Transverse colon (tissue), 4 donors: Measurements from ENCODE around the gene STT3A. TPM values are rescaled to one million over a fixed set of nuclear protein-coding genes. Genes with fewer than 3 reads are reported as not detected.
"Not testable (repeated sequence)": the region's sequence is repeated elsewhere in the genome, so short reads cannot be mapped to it uniquely, and the experiment has no call there.

Source experiments
- DNase-seq: peaks from one replicate; pipeline ENCODE4 v3.0.0-alpha.2; 2019
- H3K27ac ChIP-seq, 4 donors: fragments of 200-600 bp; sonication (generic); 2 replicates each; pipeline ENCODE4 v1.5.1; 2016 to 2018; ENCODE audit warnings: inconsistent platforms in 4 of 4
- H3K27me3 ChIP-seq: fragments of 200-600 bp; sonication (generic); 2 replicates; pipeline ENCODE4 v1.5.1; 2017; ENCODE audit warnings: inconsistent platforms
- H3K36me3 ChIP-seq, 4 donors: fragments of 200-600 bp; sonication (generic); 2 replicates each; pipeline ENCODE4 v1.5.1; 2017 to 2019; ENCODE audit warnings: inconsistent platforms in 4 of 4
- H3K4me1 ChIP-seq, 4 donors: fragments of 200-600 bp; sonication (generic); 2 replicates each; pipeline ENCODE4 v1.5.1; 2017 to 2020; ENCODE audit warnings: inconsistent platforms in 4 of 4
- H3K4me3 ChIP-seq, 4 donors: fragments of 200-600 bp; sonication (generic); 1 replicate in 1 of 4; 2 replicates in 3 of 4; pipeline versions ENCODE4 v1.5.1 to v1.6.1; 2017 to 2019; ENCODE audit warnings: inconsistent platforms in 4 of 4
- H3K9me3 ChIP-seq, 2 donors: fragments of 200-600 bp; sonication (generic); 2 replicates each; pipeline ENCODE4 v1.5.1; 2017 to 2019; ENCODE audit warnings: inconsistent platforms in 2 of 2
- EP300 ChIP-seq: sonication (generic); formaldehyde crosslinking; IDR thresholded peaks from one replicate; pipeline ENCODE4 v1.6.1; 2017; ENCODE audit warnings: antibody characterized with exemption, low read depth
- POLR2A ChIP-seq: fragments of 450-650 bp; IDR thresholded peaks from one replicate; pipeline ENCODE4 v1.6.1; 2016; ENCODE audit warnings: antibody characterized with exemption, mild to moderate bottlenecking, moderate library complexity
- POLR2AphosphoS5 ChIP-seq, 3 donors: sonication (generic); formaldehyde crosslinking; IDR thresholded peaks; one replicate each; pipeline ENCODE4 v1.6.1; 2016; ENCODE audit warnings: antibody characterized with exemption in 3 of 3
- WGBS, 2 donors: methylation state at CpG; one replicate each; pipeline ENCODE4 v1.1.5; 2018; ENCODE audit warnings: low coverage in 1 of 2; 5-methylcytosine and 5-hydroxymethylcytosine counted together
- in situ Hi-C, 4 donors: fragments of 200-750 bp; cut with MboI; loops; one replicate each; pipeline versions ENCODE4 v1.15.0 to v1.15.1; 2017; ENCODE audit warnings: low sequenced_read_pairs in 3 of 4, low pct_ligation_motif_present in 1 of 4, low pct_unique_long_range_greater_than_20kb in 1 of 4
- intact Hi-C: fragments of 100-400 bp; cut with DNase I; formaldehyde crosslinking; loops from one replicate; pipeline ENCODE4 v1.15.1; 2023; ENCODE audit warnings: low total_unique reads
- total RNA-seq, 4 donors: library from RNA; depleted of rRNA; stranded (reverse); fragments of >200 nt; gene quantifications; one replicate each; pipeline ENCODE4 v1.1.0, GENCODE V29; 2016
- TF ChIP-seq, protein P1 (sequence below), 5 experiments: fragments of 200-600 bp in 3 of 5; fragments of 450-650 bp in 2 of 5; sonication (generic) in 3 of 5; IDR thresholded peaks; 1 replicate in 2 of 5; 2 replicates in 3 of 5; pipeline ENCODE4 v1.5.1; 2016 to 2017; ENCODE audit warnings: antibody characterized with exemption in 5 of 5, inconsistent platforms in 3 of 5, mild to moderate bottlenecking in 2 of 5, moderate library complexity in 1 of 5

STT3A gene
- total RNA-seq, 4 donors from 2014 or later, result 21.7 to 73.2 (median 64.3) TPM

DNA sequence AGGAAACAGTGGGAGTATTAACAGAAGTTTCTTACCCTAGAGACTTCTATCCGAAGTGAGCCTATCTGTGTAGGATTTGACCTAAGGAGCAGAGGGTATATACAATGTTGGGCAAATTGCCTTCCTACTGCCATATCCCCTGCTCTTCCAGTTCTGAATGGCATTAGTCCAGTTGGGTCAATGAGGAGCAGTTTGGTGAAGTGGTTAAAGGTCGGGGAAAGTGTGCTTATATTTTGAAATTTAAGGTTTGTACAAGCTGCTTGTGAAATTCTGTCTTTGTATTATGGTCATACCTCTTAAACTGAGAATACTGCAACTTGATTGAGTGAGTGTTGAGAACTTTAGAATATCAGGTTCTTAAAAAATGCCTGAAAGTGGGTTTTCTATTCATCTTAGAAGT lies 21.7 kb upstream of the STT3A start:
- no peak for DNase-seq
- 57 to 83% methylated on average over 1 to 2 of the region's 2 CpGs for WGBS, 2 donors
- Histone ChIP-seq H3K4me3 (no peak overlapping the region), H3K27me3 (no peaks in the 10 kb centered on the region), H3K36me3 (peaks cover 0 to 24% (median 14%) of the 10 kb centered on the region in 4 donors), H3K4me1 (peaks cover 5 to 24% (median 9%) of the 10 kb centered on the region in 4 donors), H3K9me3 (no peaks in the 10 kb centered on the region), H3K27ac (no peak overlapping the region)
- in situ Hi-C loops, result no loop called here
- no peak for TF ChIP-seq POLR2AphosphoS5 (IDR thresholded peaks at IDR 0.05)
- no peak for TF ChIP-seq EP300
- TF ChIP-seq POLR2A, result no peak
- TF ChIP-seq, protein P1, sequence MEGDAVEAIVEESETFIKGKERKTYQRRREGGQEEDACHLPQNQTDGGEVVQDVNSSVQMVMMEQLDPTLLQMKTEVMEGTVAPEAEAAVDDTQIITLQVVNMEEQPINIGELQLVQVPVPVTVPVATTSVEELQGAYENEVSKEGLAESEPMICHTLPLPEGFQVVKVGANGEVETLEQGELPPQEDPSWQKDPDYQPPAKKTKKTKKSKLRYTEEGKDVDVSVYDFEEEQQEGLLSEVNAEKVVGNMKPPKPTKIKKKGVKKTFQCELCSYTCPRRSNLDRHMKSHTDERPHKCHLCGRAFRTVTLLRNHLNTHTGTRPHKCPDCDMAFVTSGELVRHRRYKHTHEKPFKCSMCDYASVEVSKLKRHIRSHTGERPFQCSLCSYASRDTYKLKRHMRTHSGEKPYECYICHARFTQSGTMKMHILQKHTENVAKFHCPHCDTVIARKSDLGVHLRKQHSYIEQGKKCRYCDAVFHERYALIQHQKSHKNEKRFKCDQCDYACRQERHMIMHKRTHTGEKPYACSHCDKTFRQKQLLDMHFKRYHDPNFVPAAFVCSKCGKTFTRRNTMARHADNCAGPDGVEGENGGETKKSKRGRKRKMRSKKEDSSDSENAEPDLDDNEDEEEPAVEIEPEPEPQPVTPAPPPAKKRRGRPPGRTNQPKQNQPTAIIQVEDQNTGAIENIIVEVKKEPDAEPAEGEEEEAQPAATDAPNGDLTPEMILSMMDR (IDR thresholded peaks at IDR 0.05), result no peak
- intact Hi-C loops, result no loop called here

DNA sequence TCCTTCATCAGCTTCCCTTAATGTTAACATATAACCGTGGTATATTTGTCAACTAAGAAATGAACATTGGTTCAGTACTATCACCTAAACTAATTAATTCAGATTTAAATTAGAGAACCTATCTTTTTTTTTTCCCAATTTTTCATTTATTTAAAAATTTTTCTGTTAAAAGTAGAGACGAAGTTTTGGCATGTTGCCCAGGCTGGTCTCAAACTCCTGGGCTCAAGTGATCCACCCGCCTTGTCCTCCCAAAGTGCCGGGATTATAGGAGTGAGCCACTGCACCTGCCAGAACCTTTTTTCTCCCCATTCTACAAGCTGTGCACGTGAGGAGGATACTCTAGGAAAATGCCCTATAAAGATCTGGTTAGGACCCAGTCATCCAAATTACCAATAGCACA lies 19.7 kb upstream of the STT3A start:
- no peak overlapping the region for H3K4me3 ChIP-seq
- TF ChIP-seq POLR2A, result no peak
- TF ChIP-seq EP300, result no peak
- TF ChIP-seq POLR2AphosphoS5 (IDR thresholded peaks at IDR 0.05), result no peak
- TF ChIP-seq, protein P1 (IDR thresholded peaks at IDR 0.05), result no peak
- intact Hi-C loops, result no loop called here
- WGBS, 2 donors, result 78 to 87% methylated on average over 5 of the region's 5 CpGs
- in situ Hi-C loops, result no loop called here
- no peaks in the 10 kb centered on the region for H3K9me3 ChIP-seq
- peaks cover 0 to 43% (median 22%) of the 10 kb centered on the region in 4 donors for H3K36me3 ChIP-seq
- no peak overlapping the region for H3K27ac ChIP-seq
- no peak for DNase-seq
- H3K4me1 ChIP-seq, result peaks cover 5 to 24% (median 9%) of the 10 kb centered on the region in 4 donors
- H3K27me3 ChIP-seq, result no peaks in the 10 kb centered on the region

DNA sequence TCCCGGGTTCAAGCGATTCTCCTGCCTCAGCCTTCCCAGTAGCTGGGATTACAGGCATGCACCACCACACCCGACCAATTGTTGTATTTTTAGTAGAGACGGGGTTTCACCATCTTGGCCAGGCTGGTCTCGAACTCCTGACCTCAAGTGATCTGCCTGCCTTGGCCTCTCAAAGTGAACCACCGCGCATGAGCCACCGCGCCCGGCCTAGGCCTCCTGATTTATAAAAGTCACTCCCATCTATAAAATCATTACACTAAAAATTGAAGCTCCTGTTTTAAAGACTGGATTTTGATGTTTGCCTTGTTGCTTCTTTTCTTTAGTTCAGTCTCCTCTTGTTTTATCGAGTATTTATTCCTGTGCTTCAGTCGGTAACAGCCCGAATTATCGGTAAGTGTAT lies 15.5 kb upstream of the STT3A start:
- in situ Hi-C loops, result loop anchor here in 1 of 4 donors (25.0 kb wide), 1 partner anchor 635 kb away; the partner anchor contains the start of genes FAM118B and RPUSD4
- 91 to 96% methylated on average over 14 of the region's 14 CpGs for WGBS, 2 donors
- H3K27ac ChIP-seq, H3K27me3 ChIP-seq, H3K4me3 ChIP-seq, H3K9me3 ChIP-seq, intact Hi-C loops, DNase-seq, H3K4me1 ChIP-seq: not testable (repeated sequence)
- peaks cover 0 to 82% (median 40%) of the 10 kb centered on the region in 4 donors for H3K36me3 ChIP-seq

DNA sequence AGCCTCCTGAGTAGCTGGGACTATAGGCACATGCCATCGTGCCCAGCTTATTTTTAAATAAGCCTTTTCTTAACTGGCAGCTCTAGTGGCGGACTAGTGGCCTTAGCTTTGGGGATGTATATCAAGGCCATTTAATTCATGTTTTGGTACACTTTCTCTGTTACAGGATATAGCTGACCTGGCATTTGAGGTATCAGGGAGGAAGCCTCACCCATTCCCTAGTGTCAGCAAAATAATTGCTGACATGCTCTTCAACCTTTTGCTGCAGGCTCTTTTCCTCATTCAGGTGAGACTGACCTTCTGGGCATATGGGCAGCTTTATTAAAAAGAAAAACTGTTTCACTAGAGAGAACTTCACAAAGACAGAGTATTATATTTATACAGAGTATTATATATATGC lies 13.9 kb upstream of the STT3A start:
- DNase-seq, result no peak
- intact Hi-C loops, result no loop called here
- Histone ChIP-seq H3K36me3 (peaks cover 0 to 91% (median 45%) of the 10 kb centered on the region in 4 donors), H3K4me3 (no peak overlapping the region), H3K27ac (no peak overlapping the region), H3K27me3 (no peaks in the 10 kb centered on the region), H3K4me1 (no peaks in the 10 kb centered on the region), H3K9me3 (no peaks in the 10 kb centered on the region)
- 95% methylated on average over 2 of the region's 2 CpGs; no CpG with 5 or more reads in 1 of the 2 donors for WGBS, 2 donors
- in situ Hi-C loops, result loop anchor here in 1 of 4 donors (25.0 kb wide), 1 partner anchor 634 kb away; the partner anchor contains the start of genes FAM118B and RPUSD4
- TF ChIP-seq EP300, result no peak
- TF ChIP-seq POLR2AphosphoS5 (IDR thresholded peaks at IDR 0.05), result no peak
- TF ChIP-seq POLR2A, result no peak
- TF ChIP-seq, protein P1 (IDR thresholded peaks at IDR 0.05), result no peak

DNA sequence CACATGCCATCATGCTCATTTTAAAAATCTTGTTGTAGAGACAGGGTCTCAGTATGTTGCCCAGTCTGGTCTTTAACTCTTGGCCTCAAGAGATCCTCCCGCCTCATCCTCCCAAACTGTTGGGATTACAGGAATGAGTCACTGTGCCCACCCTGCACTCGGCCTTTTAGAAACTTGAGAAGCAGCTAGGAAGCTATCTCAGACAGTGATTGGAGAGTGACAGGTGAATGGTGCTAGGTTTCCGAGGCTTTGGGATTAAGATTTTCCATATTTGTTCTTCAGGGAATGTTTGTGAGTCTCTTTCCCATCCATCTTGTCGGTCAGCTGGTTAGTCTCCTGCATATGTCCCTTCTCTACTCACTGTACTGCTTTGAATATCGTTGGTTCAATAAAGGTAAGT lies 12.8 kb upstream of the STT3A start:
- H3K36me3 ChIP-seq, result peaks cover 0 to 86% (median 39%) of the 10 kb centered on the region in 4 donors
- no peaks in the 10 kb centered on the region for H3K9me3 ChIP-seq
- in situ Hi-C loops (loop anchor here in 1 of 4 donors (25.0 kb wide), 1 partner anchor 632 kb away; the partner anchor contains the start of genes FAM118B and RPUSD4), intact Hi-C loops (no loop called here)
- H3K4me1 ChIP-seq, result no peaks in the 10 kb centered on the region
- H3K27ac ChIP-seq, result no peak overlapping the region
- WGBS, 2 donors, result 95% methylated on average over 5 of the region's 5 CpGs; no CpG with 5 or more reads in 1 of the 2 donors
- no peaks in the 10 kb centered on the region for H3K27me3 ChIP-seq
- no peak for DNase-seq
- TF ChIP-seq POLR2A (no peak), POLR2AphosphoS5 (IDR thresholded peaks at IDR 0.05) (no peak), EP300 (no peak)
- TF ChIP-seq, protein P1 (IDR thresholded peaks at IDR 0.05), result no peak
- H3K4me3 ChIP-seq, result no peak overlapping the region
